Liver (tissue), 9 donors: ENCODE measurements around the gene OR7D2. TPM values are rescaled to one million over a fixed set of nuclear protein-coding genes. Genes with fewer than 3 reads are reported as not detected.

ENCODE experiments used
- DNase-seq: peaks from one replicate; pipeline ENCODE4 v3.0.0-alpha.2; 2017; ENCODE audit warnings: low spot score
- H3K27ac ChIP-seq, 2 donors: one replicate each; pipeline ENCODE4 v1.7.0; 2013; ENCODE audit warnings: inconsistent platforms in 2 of 2, low read length in 2 of 2, control low read depth in 1 of 2, low read depth in 1 of 2, mild to moderate bottlenecking in 1 of 2
- H3K27me3 ChIP-seq, 4 donors: one replicate each; pipeline versions ENCODE4 v1.6.1 to v1.7.0; 2013; ENCODE audit warnings: low read length in 3 of 4, inconsistent platforms in 1 of 4, mild to moderate bottlenecking in 1 of 4, moderate library complexity in 1 of 4; ENCODE audit not compliant: control insufficient read depth in 4 of 4, insufficient read depth in 4 of 4
- H3K36me3 ChIP-seq, 4 donors: one replicate each; pipeline versions ENCODE4 v1.6.1 to v1.7.0; 2013; ENCODE audit warnings: low read length in 3 of 4, mild to moderate bottlenecking in 3 of 4, low read depth in 1 of 4, moderate library complexity in 1 of 4; ENCODE audit not compliant: control insufficient read depth in 4 of 4, insufficient read depth in 3 of 4
- H3K4me1 ChIP-seq, 4 donors: one replicate each; pipeline versions ENCODE4 v1.6.1 to v1.7.0; 2013; ENCODE audit warnings: low read length in 3 of 4, mild to moderate bottlenecking in 3 of 4, moderate library complexity in 1 of 4; ENCODE audit not compliant: control insufficient read depth in 4 of 4, insufficient read depth in 4 of 4
- H3K4me3 ChIP-seq, 3 donors: one replicate each; pipeline versions ENCODE4 v1.6.1 to v1.7.0; 2013; ENCODE audit warnings: low read length in 3 of 3, control low read depth in 1 of 3, low read depth in 1 of 3, mild to moderate bottlenecking in 1 of 3
- H3K9ac ChIP-seq, 2 donors: one replicate each; pipeline ENCODE4 v1.7.0; 2013; ENCODE audit warnings: low read length in 2 of 2, mild to moderate bottlenecking in 2 of 2, moderate library complexity in 2 of 2, control low read depth in 1 of 2, low read depth in 1 of 2
- H3K9me3 ChIP-seq, 4 donors: one replicate each; pipeline versions ENCODE4 v1.6.1 to v1.7.0; 2013; ENCODE audit warnings: low read length in 3 of 4; ENCODE audit not compliant: control insufficient read depth in 4 of 4
- EGR1 ChIP-seq, 2 donors: IDR thresholded peaks; 2 replicates each; pipeline ENCODE4 v1.6.1; 2016 to 2018; ENCODE audit warnings: antibody characterized with exemption in 2 of 2, low read depth in 2 of 2
- FOXA1 ChIP-seq: IDR thresholded peaks from 2 replicates; pipeline ENCODE4 v1.6.1; 2016; ENCODE audit warnings: antibody characterized with exemption
- FOXA2 ChIP-seq: IDR thresholded peaks from 2 replicates; pipeline ENCODE4 v1.6.1; 2016; ENCODE audit warnings: antibody characterized with exemption
- HNF4A ChIP-seq, 2 donors: conservative IDR thresholded peaks; 2 replicates each; pipeline ENCODE4 v1.6.1; 2016; ENCODE audit warnings: antibody characterized with exemption in 2 of 2, mild to moderate bottlenecking in 2 of 2
- HNF4G ChIP-seq: IDR thresholded peaks from 2 replicates; pipeline ENCODE4 v1.6.1; 2016; ENCODE audit warnings: antibody characterized with exemption
- JUND ChIP-seq, 2 donors: IDR thresholded peaks; 2 replicates each; pipeline ENCODE4 v1.6.1; 2016; ENCODE audit warnings: antibody characterized with exemption in 2 of 2
- NR2F2 ChIP-seq: IDR thresholded peaks from 2 replicates; pipeline ENCODE4 v1.6.1; 2016; ENCODE audit warnings: antibody characterized with exemption
- RAD21 ChIP-seq, 2 donors: IDR thresholded peaks; 2 replicates each; pipeline ENCODE4 v1.6.1; 2016; ENCODE audit warnings: antibody characterized with exemption in 2 of 2, mild to moderate bottlenecking in 2 of 2
- RXRA ChIP-seq, 2 donors: IDR thresholded peaks; 2 replicates each; pipeline ENCODE4 v1.6.1; 2017 to 2018; ENCODE audit warnings: antibody characterized with exemption in 2 of 2, mild to moderate bottlenecking in 1 of 2
- TAF1 ChIP-seq: conservative IDR thresholded peaks from 2 replicates; pipeline ENCODE4 v1.6.1; 2016; ENCODE audit warnings: antibody characterized with exemption, mild to moderate bottlenecking
- YY1 ChIP-seq: IDR thresholded peaks from 2 replicates; pipeline ENCODE4 v1.6.1; 2016; ENCODE audit warnings: antibody characterized with exemption, mild to moderate bottlenecking
- WGBS: extraction: QIAGEN DNeasy Blood & Tissue Kit; methylation state at CpG from one replicate; pipeline ENCODE4 v1.1.7; 2013; 5-methylcytosine and 5-hydroxymethylcytosine counted together
- polyA plus RNA-seq, 2 donors: library from polyadenylated mRNA; stranded (reverse) in 1 of 2; unstranded in 1 of 2; fragments of 200-250 nt in 1 of 2; fragments of >200 nt in 1 of 2; fragmentation: Nextera tagmentation in 1 of 2; extraction: Ambion mirVana in 1 of 2; gene quantifications; one replicate each; pipeline versions ENCODE4 v1.2.1 to v1.2.3, GENCODE V29; 2013 to 2015
- total RNA-seq, 2 donors: library from RNA; depleted of rRNA; stranded (reverse); fragments of >200 nt; gene quantifications; one replicate each; pipeline ENCODE4 v1.2.3, GENCODE V29; 2014
- TF ChIP-seq, protein P1 (sequence below): IDR thresholded peaks from 2 replicates; pipeline ENCODE4 v1.6.1; 2016; ENCODE audit warnings: antibody characterized with exemption
- TF ChIP-seq, protein P2 (sequence below): IDR thresholded peaks from 2 replicates; pipeline ENCODE4 v1.6.1; 2016; ENCODE audit warnings: antibody characterized with exemption
- TF ChIP-seq, protein P3 (sequence below): IDR thresholded peaks from 2 replicates; pipeline ENCODE4 v1.6.1; 2016; ENCODE audit warnings: antibody characterized with exemption
- TF ChIP-seq, protein P4 (sequence below): fragments of 150-350 bp; IDR thresholded peaks from 2 replicates; pipeline ENCODE4 v1.5.1; 2017; ENCODE audit warnings: improper control_type of control experiment, low read depth, low read length; ENCODE audit not compliant: missing input control
- TF ChIP-seq, protein P5 (sequence below): IDR thresholded peaks from 2 replicates; pipeline ENCODE4 v1.6.1; 2016; ENCODE audit warnings: antibody characterized with exemption, mild to moderate bottlenecking
- donor health status: healthy.
- donor health status: healthy.
- donor health status: healthy.
- donor health status: healthy.
- donor health status: healthy.

OR7D2 gene
- total RNA-seq (not detected), polyA plus RNA-seq (under 1 TPM; 0.06 to 0.18 TPM)

DNA sequence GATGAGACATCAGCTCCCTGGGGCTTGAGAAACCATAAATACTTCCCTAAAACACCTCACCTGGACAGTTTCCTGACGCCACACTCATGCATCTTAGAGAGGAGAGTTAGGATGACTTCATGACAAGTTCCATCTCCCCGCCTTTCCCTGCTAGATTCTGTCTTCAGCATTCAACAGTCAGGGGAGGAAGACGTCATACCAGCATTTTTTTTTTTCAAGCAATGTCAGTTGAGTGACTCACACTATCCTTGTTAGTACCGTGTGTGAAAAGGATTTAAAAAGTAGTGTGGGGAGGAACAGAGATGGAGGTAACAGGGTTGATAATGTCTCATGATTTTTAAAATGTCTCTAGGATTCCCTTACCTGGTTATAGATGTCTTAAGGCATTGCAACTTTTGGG is at the start of gene OR7D2:
Gene OR7D2, plus strand, starts transcription at position 79 of the 400 bp plus-strand sequence. CDS start 6,803 bp downstream, outside the sequence.
- Histone ChIP-seq H3K27me3 (no peaks in the 10 kb centered on the region), H3K27ac (no peak within 1 kb of the TSS), H3K4me3 (no peak within 1 kb of the TSS), H3K9me3 (peaks cover 0 to 4% (median under 1%) of the 10 kb centered on the region in 4 donors), H3K4me1 (no peaks in the 10 kb centered on the region), H3K36me3 (no peaks in the 10 kb centered on the region), H3K9ac (no peak within 1 kb of the TSS)
- WGBS = 80% methylated on average over 4 of the region's 4 CpGs
- TF ChIP-seq FOXA1 (no peak), YY1 (no peak), FOXA2 (no peak), EGR1 (IDR thresholded peaks at IDR 0.05; ENCODE audit: low read depth in 2 of 2) (no peak), NR2F2 (no peak), RXRA (IDR thresholded peaks at IDR 0.05) (no peak), TAF1 (no peak), HNF4A (conservative IDR thresholded peaks at IDR 0.05) (no peak), JUND (IDR thresholded peaks at IDR 0.05) (no peak), HNF4G (no peak), RAD21 (IDR thresholded peaks at IDR 0.05) (no peak)
- TF ChIP-seq, protein P1, sequence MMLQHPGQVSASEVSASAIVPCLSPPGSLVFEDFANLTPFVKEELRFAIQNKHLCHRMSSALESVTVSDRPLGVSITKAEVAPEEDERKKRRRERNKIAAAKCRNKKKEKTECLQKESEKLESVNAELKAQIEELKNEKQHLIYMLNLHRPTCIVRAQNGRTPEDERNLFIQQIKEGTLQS = no peak
- TF ChIP-seq, protein P2, sequence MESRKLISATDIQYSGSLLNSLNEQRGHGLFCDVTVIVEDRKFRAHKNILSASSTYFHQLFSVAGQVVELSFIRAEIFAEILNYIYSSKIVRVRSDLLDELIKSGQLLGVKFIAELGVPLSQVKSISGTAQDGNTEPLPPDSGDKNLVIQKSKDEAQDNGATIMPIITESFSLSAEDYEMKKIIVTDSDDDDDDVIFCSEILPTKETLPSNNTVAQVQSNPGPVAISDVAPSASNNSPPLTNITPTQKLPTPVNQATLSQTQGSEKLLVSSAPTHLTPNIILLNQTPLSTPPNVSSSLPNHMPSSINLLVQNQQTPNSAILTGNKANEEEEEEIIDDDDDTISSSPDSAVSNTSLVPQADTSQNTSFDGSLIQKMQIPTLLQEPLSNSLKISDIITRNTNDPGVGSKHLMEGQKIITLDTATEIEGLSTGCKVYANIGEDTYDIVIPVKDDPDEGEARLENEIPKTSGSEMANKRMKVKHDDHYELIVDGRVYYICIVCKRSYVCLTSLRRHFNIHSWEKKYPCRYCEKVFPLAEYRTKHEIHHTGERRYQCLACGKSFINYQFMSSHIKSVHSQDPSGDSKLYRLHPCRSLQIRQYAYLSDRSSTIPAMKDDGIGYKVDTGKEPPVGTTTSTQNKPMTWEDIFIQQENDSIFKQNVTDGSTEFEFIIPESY = no peak
- TF ChIP-seq, protein P3, sequence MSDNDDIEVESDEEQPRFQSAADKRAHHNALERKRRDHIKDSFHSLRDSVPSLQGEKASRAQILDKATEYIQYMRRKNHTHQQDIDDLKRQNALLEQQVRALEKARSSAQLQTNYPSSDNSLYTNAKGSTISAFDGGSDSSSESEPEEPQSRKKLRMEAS = no peak
- DNase-seq = no peak

DNA sequence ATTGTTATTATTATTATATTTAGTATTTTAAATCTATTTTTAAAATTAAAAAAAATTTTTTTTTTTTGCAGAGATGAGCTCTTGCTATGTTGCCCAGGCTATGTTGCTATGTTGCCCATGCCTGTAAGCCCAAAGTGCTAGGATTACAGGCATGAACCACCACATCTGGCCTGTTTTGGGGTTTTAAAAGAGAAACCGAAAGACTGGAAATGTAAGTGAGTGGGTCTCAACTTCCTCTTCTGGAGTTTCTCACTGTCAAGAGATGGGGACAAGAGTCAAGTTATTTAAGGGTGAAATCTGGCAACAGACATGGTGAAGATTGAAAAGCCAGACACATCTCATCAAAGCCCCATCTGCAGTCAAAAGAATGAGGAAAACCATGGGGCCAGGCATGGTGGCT is 47.8 kb upstream of the OR7D2 start:
- no peaks in the 10 kb centered on the region for H3K36me3 ChIP-seq
- no peak for DNase-seq
- WGBS = 64% methylated on average over 1 of the region's 1 CpG

More for the DNA sequence above, 47.8 kb upstream of the OR7D2 start:
- Histone ChIP-seq H3K4me3 (no peak overlapping the region), H3K9ac (no peak overlapping the region), H3K4me1 (peaks cover 0 to 1% (median 0%) of the 10 kb centered on the region in 4 donors), H3K27me3 (peaks cover 0 to 3% (median 0%) of the 10 kb centered on the region in 4 donors), H3K9me3 (no peaks in the 10 kb centered on the region), H3K27ac (no peak overlapping the region)
- TF ChIP-seq EGR1 (IDR thresholded peaks at IDR 0.05; ENCODE audit: low read depth in 2 of 2) (no peak), RXRA (IDR thresholded peaks at IDR 0.05) (no peak), YY1 (no peak), FOXA2 (no peak), HNF4A (conservative IDR thresholded peaks at IDR 0.05) (no peak)
- TF ChIP-seq, protein P4, sequence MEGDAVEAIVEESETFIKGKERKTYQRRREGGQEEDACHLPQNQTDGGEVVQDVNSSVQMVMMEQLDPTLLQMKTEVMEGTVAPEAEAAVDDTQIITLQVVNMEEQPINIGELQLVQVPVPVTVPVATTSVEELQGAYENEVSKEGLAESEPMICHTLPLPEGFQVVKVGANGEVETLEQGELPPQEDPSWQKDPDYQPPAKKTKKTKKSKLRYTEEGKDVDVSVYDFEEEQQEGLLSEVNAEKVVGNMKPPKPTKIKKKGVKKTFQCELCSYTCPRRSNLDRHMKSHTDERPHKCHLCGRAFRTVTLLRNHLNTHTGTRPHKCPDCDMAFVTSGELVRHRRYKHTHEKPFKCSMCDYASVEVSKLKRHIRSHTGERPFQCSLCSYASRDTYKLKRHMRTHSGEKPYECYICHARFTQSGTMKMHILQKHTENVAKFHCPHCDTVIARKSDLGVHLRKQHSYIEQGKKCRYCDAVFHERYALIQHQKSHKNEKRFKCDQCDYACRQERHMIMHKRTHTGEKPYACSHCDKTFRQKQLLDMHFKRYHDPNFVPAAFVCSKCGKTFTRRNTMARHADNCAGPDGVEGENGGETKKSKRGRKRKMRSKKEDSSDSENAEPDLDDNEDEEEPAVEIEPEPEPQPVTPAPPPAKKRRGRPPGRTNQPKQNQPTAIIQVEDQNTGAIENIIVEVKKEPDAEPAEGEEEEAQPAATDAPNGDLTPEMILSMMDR = no peak
- TF ChIP-seq, protein P2 = no peak
- TF ChIP-seq, protein P1 = no peak
- TF ChIP-seq, protein P5, sequence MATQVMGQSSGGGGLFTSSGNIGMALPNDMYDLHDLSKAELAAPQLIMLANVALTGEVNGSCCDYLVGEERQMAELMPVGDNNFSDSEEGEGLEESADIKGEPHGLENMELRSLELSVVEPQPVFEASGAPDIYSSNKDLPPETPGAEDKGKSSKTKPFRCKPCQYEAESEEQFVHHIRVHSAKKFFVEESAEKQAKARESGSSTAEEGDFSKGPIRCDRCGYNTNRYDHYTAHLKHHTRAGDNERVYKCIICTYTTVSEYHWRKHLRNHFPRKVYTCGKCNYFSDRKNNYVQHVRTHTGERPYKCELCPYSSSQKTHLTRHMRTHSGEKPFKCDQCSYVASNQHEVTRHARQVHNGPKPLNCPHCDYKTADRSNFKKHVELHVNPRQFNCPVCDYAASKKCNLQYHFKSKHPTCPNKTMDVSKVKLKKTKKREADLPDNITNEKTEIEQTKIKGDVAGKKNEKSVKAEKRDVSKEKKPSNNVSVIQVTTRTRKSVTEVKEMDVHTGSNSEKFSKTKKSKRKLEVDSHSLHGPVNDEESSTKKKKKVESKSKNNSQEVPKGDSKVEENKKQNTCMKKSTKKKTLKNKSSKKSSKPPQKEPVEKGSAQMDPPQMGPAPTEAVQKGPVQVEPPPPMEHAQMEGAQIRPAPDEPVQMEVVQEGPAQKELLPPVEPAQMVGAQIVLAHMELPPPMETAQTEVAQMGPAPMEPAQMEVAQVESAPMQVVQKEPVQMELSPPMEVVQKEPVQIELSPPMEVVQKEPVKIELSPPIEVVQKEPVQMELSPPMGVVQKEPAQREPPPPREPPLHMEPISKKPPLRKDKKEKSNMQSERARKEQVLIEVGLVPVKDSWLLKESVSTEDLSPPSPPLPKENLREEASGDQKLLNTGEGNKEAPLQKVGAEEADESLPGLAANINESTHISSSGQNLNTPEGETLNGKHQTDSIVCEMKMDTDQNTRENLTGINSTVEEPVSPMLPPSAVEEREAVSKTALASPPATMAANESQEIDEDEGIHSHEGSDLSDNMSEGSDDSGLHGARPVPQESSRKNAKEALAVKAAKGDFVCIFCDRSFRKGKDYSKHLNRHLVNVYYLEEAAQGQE = no peak
